GM19467 (cell line): ENCODE results near the gene TRAPPC5.

ENCODE experiments used
- ATAC-seq: cut with Tn5 transposase; IDR thresholded peaks from one replicate; pipeline ENCODE4 v1.9.1; 2021; ENCODE audit warnings: mild to moderate bottlenecking, moderate library complexity; ENCODE audit not compliant: unreplicated experiment

Gene TRAPPC5

DNA sequence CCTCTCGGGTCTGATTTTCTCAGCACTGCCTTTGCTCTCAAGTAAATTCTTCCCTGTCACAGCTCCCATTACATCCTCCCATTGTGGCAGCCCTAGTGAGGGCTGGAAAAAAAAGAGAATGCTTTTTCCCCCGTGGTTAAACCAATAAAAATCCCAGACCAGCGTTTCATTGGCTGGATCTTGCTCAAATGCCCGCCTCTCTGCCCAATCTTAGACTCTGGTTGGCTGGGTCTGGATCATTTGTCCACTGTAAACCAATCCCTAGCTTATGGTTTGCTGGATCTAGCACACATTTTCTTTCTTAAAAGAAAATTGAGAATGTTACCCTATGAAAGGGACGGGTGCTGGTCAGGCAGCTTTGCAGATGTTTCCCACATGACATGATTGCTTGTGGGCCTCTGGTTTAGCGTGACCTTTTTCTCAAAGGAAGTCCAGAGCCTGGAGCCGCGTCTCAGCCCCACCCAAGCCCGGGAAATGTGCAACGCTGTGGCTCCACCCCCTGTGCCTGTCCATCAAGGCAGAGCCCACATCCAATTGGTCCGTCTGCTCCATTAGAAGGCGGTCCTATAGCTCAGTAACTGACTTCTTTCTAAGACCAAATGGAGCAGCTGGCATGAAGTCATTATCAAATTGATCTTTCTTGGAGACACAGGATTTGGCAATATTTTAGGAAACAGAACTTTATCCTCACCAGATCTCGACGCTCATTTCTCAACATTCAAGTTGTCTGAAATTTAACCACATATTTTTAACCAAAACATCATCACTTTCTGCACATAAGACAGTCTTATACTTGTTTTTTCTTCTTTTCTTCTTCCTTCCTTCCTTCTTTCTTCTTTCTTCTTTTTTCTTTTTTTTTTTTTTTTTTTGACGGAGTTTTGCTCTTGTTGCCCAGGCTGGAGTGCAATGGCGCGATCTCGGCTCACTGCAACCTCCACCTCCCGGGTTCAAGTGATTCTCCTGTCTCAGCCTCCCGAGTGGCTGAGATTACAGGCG is 6.3 kb upstream of the TRAPPC5 start:
- no peak for ATAC-seq

DNA sequence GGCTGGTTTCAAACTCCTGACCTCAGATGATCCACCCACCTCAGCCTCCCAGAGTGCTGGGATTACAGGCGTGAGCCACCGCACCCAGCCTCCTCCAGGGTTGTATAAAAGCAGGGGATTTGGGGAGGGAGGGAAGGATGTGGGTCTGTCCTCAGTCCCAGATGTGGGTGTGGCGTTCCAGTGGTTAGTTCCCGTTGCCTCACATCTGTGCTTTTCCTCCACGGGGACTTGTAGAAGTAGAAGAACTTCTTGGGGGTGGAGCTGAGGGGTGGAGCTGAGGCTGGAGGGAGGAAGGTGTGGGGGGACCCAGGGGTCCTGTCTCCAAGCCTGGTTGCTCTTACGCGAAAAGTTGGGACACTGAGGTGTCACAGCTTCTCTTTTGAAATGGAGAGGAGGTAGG is 4.3 kb upstream of the TRAPPC5 start:
- no peak for ATAC-seq

DNA sequence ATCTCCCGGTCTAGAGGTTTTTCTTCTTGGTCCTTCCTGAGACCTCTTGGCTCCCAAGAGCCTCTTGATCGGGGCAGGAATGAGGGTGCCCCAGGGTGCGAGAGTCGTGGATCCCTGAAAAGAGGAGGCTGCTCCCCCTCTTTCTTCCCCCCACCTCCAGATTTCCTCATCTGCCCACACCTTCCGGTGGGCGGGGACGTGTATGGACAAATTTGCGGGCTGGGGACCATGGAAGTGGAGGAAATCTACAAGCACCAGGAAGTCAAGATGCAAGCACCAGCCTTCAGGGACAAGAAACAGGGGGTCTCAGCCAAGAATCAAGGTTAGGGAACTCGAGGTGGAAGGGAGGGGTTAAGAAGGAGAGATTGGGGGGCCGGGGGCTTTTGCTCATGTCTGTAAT is 3.8 kb upstream of the TRAPPC5 start, which contains the start of gene MCEMP1:
Gene MCEMP1, plus strand, starts transcription at position 237 of the 400 bp plus-strand sequence. Its CDS starts 31 bp downstream, at position 268.
- no peak for ATAC-seq

DNA sequence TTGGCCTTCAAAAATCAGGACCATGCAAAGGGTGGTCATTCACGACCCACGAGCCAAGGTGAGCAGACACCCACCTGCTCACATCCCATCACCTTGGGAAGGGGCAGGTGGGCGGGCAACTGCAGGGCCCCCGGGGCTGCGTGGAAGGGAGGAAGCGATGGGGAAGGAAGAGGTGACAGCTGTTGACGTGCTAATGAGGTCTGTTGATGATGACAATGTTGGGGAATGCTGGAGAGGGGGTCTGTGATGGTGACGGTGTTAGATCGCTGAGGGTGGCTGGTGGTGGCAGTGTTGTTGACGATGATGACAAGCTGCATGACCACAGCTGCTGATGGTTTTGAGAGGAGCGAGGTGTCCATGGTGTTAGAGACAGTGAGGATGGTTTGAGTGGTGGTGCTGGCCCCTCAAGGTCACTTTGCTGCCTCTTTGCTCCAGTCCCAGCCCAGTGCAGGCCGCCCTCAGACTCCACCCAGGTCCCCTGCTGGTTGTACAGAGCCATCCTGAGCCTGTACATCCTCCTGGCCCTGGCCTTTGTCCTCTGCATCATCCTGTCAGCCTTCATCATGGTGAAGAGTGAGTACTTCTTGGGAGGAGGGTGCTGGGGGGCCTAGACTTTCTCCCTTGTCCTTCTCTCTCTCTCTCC is 2.8 kb upstream of the TRAPPC5 start:
- ATAC-seq: no peak

DNA sequence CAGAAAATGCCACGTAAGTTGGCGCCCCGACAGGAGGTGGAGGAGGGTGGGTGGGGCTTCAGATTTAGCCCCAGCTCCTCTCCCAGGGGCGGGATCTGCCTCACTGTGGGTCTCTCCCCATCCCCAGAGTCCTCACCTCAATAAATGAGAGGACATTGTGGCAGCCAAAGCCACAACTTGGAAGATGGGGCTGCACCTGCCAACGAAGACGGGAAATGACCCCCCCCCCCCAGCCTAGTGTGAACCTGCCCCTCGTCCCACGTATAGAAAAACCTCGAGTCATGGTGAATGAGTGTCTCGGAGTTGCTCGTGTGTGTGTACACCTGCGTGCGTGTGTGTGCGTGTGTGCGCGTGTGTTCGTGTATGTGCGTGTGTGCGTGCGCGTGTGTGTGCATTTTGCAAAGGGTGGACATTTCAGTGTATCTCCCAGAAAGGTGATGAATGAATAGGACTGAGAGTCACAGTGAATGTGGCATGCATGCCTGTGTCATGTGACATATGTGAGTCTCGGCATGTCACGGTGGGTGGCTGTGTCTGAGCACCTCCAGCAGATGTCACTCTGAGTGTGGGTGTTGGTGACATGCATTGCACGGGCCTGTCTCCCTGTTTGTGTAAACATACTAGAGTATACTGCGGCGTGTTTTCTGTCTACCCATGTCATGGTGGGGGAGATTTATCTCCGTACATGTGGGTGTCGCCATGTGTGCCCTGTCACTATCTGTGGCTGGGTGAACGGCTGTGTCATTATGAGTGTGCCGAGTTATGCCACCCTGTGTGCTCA is 1.5 kb upstream of the TRAPPC5 start:
- ATAC-seq: no peak

DNA sequence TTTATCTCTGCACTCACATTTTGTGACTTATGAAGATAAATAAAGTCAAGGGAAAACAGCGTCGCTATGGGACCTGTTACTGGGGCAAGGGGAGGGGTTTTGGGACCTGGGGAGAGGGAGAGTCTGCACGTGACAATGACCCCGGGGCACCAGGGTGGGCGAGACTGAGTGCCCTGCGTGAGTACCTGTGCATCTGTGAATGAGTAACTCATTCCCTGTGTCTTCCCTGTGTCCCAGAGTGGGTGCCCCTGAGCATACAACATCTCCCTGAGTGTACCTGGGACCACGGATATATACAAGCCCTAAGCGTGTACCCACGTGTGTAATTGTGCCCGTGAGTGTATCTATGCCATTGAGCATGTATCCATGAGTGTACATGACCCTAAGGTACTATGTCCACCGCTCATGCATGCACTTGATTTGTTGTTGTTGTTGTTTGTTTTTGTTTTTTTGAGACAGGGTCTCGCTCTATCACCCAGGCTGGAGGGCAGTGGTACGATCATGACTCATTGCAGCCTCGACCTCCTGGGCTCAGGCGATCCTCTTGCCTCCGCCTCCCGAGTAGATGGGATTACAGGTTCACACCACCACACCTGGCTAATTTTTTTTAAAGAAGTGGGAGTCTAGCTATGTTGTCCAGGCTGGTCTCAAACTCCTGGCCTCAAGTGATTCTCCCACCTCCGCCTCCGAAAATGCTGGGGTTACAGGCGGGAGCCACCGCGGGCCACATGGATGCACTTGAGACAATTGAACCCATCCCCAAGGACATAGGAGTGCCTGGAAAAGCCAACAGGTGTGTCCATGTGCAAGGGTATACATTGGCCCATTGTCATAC is 645 bp upstream of the TRAPPC5 start:
- no peak for ATAC-seq

DNA sequence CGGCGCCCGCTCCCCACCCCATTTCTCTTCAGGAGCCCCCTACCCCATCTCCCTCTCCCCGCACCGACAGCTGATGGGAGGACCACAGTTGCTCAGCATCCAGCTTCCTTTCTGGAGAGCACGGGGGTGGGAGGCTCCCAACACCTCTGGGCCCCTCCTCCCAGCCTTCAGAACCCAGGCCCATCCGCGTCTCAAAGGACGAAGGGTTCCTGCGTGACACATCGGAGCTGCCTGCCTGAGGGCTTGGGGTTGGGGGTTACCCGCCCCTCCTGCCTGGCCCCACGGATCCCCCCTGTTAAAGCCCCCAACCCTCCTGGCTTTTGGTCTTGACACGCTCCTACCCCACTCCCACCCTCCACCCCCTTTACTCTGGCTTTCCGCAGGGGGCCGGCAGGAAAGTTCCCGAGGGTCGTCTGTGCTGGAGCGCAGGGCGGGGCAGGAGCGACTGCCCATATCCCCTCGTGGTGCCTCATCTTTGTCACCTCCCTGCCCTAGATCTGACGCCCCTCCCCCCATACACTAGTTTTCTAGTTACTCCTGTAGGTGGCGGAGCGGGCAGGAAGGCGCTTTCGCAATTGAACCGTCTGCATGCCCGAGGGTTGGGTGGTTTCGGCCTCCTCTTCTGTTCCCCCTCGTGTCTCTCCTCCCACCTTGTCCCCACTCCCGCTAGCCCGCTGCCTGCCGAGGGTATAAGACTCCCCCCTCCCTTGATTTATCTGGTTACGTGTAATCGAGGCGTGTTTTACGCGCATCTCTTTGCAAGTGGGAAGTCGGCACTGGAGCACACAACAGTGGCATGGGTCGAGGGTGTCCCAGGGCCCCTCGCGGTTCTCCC is 924 bp downstream of the TRAPPC5 start:
- ATAC-seq: no peak

DNA sequence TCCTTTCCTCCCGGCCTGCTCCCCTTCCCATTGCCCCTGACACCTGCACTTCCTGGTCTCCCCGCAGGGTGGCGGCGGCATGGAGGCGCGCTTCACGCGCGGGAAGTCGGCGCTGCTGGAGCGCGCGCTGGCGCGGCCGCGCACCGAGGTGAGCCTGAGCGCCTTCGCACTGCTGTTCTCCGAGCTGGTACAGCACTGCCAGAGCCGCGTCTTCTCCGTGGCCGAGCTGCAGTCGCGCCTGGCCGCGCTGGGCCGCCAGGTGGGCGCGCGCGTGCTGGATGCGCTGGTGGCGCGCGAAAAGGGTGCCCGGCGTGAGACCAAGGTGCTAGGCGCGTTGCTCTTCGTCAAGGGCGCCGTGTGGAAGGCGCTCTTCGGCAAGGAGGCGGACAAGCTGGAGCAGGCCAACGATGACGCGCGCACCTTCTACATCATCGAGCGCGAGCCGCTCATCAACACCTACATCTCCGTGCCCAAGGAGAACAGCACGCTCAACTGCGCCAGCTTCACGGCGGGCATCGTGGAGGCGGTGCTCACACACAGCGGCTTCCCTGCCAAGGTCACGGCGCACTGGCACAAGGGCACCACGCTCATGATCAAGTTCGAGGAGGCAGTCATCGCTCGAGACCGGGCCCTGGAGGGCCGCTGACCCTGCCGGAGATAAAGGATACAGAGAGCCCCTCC is 1.7 kb downstream of the TRAPPC5 start:
- ATAC-seq: no peak

DNA sequence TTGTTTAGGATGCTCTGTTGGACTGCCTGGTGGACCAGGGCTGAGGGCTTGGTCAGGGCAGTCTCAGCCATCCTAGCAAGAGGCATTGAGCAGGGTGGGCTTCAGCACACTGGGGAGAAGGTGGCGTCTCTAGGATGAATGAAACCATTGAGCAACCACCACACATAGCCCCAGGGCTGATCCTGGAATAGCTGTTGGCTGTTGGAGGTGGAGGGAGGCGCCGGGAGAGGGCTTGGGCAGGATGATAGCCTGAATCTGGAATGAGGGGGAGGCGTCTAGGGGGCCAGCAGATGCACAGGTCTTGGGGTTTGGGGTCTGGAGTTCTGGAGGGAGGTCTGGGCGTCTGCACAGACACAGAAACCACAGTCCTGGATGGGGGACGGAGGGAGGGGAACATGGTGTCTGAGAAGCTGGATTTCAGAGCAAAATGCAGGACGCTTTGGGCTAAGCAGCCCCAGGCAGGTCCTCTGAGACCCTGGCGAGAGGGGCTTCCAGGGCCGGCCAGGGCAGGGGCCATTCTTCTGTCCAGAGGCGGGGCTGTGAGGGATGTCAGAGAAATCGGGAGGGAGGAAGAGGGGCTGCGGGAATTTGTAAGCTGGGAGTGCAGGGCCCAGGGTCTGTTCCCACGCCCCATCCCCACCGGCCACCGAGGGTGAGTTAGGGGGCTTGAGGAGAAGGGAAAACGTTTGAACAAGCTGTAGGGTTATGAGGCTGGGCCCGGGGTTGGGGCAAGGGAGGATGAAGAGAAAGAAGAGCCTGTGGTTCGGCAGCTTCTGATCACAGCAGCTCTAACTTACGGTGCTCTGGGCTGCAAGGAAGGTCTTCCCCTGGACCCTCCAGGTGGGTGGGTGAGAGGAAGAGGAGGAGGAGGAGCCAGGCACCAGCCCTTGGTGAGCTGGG is 5.2 kb downstream of the TRAPPC5 start:
- ATAC-seq: no peak

DNA sequence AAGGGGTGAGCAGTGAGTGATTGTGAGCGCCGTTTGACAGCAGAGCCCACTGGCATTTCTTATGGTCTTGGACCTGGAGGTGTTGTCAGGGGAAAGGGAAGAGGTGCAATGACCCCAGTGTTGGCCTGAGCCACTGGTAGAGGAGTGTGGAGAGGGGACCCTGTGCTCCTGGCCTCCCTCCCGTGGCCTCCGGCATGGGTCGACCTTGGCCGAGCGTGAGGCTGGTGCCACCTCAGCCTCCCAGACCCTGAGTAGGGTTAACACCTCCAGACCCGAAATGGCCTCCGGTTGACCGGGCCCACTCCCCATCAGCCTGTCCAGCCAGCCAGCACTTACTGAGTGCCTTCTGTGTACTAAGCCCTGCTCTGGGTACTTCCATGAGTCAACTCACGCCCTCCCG is 6.5 kb downstream of the TRAPPC5 start:
- ATAC-seq: no peak

DNA sequence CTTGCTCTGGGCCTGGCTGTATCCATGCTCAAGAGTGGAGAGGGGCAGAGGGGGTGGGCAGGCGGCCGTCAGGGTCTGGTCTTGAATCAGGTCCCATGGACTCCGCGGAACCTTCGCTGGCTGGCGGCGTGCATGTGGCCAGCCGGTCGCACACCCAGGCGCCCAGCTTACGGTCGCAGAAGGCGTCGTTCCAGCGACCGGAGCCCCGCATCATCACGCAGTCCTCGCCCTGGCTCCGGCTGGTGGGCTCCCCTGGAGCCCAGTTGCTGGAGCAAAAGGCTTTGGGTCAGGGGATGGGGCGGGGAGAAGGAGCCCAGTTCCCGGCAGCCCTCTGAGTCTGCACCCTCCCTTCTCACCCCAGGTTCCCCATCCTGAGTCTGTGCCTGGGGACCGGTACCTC is 8.5 kb downstream of the TRAPPC5 start:
- no peak for ATAC-seq

DNA sequence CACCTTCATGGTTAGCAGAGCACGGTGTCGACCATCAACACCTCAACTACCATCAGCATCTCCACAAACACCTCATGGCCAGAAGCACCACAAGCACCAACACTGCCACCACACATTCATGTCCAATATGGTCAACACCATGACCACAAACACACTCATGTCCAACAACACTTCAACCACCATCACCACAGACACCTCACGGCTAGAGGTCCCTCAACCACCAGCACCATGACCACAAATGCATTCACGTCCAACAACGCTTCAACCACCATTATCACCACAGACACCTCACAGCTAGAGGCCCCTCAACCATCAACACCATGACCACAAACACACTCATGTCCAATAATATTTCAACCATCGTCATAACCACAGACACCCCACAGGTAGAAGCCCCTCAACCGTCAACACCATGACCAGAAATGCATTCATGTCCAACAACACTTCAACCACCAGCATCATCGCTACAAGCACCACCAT is 10.2 kb downstream of the TRAPPC5 start:
- ATAC-seq: no peak

DNA sequence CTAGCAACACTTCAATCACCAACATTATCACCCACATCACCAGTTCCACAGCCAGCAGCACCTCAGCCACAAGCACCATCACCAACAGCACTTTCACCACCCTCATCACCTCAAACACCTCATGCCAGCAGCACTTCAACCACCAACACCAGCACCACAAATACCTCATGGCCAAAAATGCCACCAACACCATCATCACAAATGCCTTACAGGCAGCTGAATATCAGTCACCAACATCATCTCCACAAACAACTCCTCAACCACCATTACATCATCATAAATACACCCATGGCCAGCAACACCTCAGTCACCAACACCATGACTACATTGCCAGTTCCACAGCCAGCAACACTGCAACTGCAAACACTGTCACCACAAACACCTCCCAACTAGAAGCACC is 10.9 kb downstream of the TRAPPC5 start:
- no peak for ATAC-seq

DNA sequence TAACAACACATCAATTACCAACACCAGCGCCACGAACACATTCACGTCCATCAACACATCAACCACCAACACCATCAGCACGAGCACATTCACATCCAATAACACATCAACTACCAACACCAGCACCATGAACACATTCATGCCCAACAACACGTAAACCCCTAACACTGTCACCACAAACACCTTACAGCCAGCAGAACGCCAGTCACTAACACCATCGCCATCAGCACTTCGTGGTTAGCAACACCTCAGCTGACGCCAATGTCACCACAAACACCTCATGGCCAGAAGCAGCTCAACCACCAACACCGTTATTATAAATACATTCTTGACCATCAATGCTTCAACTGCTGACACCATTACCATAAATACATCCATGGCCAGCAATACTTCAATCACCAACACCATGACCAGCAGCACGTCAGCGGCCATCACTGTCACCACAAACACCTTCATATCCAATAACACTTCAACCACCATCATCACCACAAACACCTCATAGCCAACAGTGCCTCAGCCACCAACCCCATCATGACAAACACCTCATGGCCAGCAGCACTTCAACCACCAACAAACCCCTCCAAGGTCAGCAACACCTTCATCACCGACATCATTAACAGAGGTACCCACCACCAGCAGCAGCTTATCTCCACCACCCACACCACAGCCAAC is 11.9 kb downstream of the TRAPPC5 start:
- ATAC-seq: no peak

DNA sequence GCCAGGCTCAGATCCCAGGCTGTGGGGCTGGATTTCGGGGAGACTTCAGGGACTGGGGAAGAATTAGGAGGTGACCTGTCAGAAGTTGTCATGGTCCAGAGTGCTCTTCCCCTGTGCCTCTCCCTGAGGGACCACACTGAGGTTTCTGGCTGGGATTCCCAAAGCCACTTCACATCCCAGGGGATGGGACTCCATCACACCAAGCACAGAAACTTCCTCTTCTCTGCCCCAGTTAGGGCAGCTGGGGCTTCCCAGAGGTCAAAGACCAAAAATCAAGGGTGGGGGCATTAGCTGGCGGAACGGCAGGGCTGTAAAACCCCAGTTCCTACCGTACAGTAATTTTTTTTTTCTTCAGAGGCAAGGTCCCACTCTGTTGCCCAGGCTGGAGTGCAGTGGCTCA is 13.9 kb downstream of the TRAPPC5 start:
- ATAC-seq: no peak

DNA sequence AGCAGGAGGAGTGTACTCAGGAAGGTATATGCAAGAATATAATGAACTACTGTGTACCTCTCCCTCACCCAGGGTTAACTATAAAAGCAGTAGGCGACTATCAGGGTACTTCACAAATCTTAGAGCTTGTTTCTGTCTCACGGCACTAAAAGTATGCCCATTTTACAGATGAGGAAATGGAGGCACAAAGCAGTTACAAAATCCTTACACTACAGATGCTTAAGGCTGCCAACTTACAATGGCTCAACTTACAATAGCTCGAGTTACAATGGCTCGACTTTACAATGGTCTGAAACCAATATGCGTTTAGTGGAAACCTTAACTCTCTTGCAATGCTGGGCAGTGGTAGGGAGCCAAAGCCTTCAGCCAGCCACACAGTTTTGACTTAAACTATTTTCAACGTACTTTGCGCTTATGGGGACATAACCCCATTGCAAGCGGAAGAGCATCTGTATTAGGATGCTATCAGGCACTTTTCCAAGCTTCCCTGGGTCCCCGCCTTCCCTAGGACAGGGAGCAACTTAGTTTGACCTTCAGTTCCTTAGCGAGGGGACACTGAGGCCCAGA is 17.2 kb downstream of the TRAPPC5 start:
- no peak for ATAC-seq

DNA sequence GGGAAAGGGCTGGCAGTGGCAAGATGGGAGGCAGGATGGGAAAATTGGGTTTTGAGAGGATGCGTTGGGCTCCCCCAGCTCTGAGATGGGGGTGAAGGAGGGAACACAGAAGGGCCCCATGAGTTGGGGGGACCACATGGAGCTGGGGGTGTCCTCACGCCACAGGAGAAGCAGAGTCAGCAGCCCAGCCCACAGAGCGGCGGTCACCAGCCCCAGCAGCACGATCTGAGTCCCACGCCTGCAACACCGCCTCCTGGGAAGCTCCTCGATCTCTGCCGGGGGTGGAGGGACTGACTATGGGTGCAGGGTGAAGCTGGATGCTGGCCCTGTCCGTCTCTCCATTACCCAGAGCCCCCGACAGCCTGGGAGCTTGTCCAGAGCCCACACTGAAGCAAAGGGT is 17.9 kb downstream of the TRAPPC5 start:
- no peak for ATAC-seq
